Caco-2 (cell line): Measurements from ENCODE around the gene TTF1. TPM values are rescaled to one million over a fixed set of nuclear protein-coding genes. Genes with fewer than 3 reads are reported as not detected.

Experiments used
- BruUV-seq: library from RNA; stranded (reverse); fragments of 400-500 nt; replicated peaks from 2 replicates; lab custom pipeline; 2021; lab: Mats Ljungman, UMichigan
- CTCF ChIA-PET: fragments of 300-600 bp; sonication (Branson Sonifier 250); formaldehyde crosslinking; loops from one replicate; lab custom pipeline; 2022; ENCODE audit warnings: antibody characterized with exemption; lab: Charles Lee
- POLR2A ChIA-PET: fragments of 300-600 bp; sonication (Branson Sonifier 250); formaldehyde crosslinking; loops from one replicate; lab custom pipeline; 2022; ENCODE audit warnings: antibody characterized with exemption; lab: Charles Lee
- DNase-seq, 2 experiments: peaks; one replicate each; pipeline versions ENCODE4 v3.0.0 to v3.0.0-alpha.2; 2020 to 2022
- H3K27me3 ChIP-seq: replicated peaks from 2 replicates; pipeline ENCODE4 v1.6.0; 2011; ENCODE audit warnings: low read length; ENCODE audit not compliant: control insufficient read depth, insufficient read depth
- H3K36me3 ChIP-seq: 2 replicates; pipeline ENCODE4 v1.5.1; 2011; ENCODE audit warnings: low read length; ENCODE audit not compliant: control insufficient read depth, insufficient read depth
- H3K4me1 ChIP-seq: fragments of 250-450 bp; sonication (Bioruptor Pico); 2 replicates; pipeline ENCODE4 v1.5.1; 2020; ENCODE audit warnings: mild to moderate bottlenecking
- H3K4me3 ChIP-seq: 2 replicates; pipeline ENCODE4 v1.5.1; 2011; ENCODE audit warnings: low read depth, mild to moderate bottlenecking, control low read depth, low read length
- H3K9me3 ChIP-seq: fragments of 250-450 bp; sonication (Bioruptor Pico); 2 replicates; pipeline ENCODE4 v1.5.1; 2020; ENCODE audit warnings: mild to moderate bottlenecking, moderate library complexity
- H3K27ac Mint-ChIP-seq: one replicate; pipeline ENCODE4 v1.8.0; 2022; ENCODE audit warnings: mixed read lengths; ENCODE audit not compliant: unreplicated experiment
- H3K27me3 Mint-ChIP-seq: one replicate; pipeline ENCODE4 v1.8.0; 2022; ENCODE audit warnings: mixed read lengths; ENCODE audit not compliant: insufficient read depth, unreplicated experiment
- H3K36me3 Mint-ChIP-seq: one replicate; pipeline ENCODE4 v1.8.0; 2022; ENCODE audit warnings: mild to moderate bottlenecking, mixed read lengths; ENCODE audit not compliant: insufficient read depth, unreplicated experiment
- H3K4me1 Mint-ChIP-seq: one replicate; pipeline ENCODE4 v1.8.0; 2022; ENCODE audit warnings: low read depth, mixed read lengths; ENCODE audit not compliant: unreplicated experiment
- H3K4me3 Mint-ChIP-seq: one replicate; pipeline ENCODE4 v1.8.0; 2022; ENCODE audit warnings: mild to moderate bottlenecking, moderate library complexity, mixed read lengths; ENCODE audit not compliant: unreplicated experiment
- H3K9me3 Mint-ChIP-seq: one replicate; pipeline ENCODE4 v1.8.0; 2022; ENCODE audit warnings: mixed read lengths; ENCODE audit not compliant: unreplicated experiment
- intact Hi-C: fragments of 100-400 bp; cut with micrococcal nuclease; formaldehyde crosslinking; loops from one replicate; pipeline ENCODE4 v1.10.0; 2022; ENCODE audit not compliant: unreplicated experiment
- total RNA-seq: library from RNA; stranded (reverse); gene quantifications from 2 replicates; pipeline ENCODE4 v1.2.3, GENCODE V29; 2022
- TF ChIP-seq, protein P1 (sequence below), 2 experiments: fragments of 200-600 bp in 1 of 2; IDR thresholded peaks; 1 replicate in 1 of 2; 2 replicates in 1 of 2; pipeline versions ENCODE4 v1.5.1 to v1.8.0; 2011 to 2022; ENCODE audit warnings: antibody characterized with exemption in 1 of 2, control low read depth in 1 of 2, inconsistent platforms in 1 of 2, low read depth in 1 of 2, low read length in 1 of 2, mild to moderate bottlenecking in 1 of 2, moderate library complexity in 1 of 2; ENCODE audit not compliant: insufficient read depth in 1 of 2, severe bottlenecking in 1 of 2, unreplicated experiment in 1 of 2

The TTF1 gene
- total RNA-seq, 1 experiment from 2014 or later = 11.4 TPM

DNA sequence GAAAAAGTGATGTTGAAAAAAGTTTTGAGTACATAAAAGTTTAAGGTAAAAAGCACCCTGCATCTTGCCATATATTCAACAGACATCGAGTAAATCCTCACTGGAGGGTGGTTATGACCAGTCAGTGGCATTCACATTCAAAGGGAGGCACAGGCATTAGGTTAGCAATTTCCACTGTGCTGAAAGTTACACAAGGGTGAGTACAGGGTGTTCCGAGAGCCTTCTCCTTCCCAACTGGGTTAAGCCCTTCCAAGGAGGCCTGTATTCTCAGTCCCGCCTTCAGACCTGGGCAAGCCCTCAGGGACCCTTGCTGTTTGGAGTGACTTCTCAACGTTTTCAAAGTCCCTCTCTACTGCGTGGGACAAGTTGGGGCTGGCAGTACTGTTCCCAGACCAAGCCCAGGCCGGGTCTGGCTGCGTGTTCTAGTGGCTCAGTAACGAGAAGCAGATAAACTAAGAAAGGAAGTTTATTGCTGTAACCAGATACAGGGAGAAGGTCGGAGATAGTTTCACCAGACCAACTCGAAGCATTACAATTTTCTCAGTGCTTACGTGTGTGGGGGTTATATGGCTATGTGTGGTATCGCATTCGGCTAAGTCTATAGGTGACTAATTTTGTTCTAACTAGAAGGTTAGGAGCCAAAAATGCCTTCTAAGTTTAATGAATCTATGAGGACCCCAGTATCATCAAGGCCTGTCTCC, 38.9 kb downstream of the TTF1 start:
- no peak overlapping the region for H3K4me3 ChIP-seq

GRCh38 chr9:132366481-132366880, 40.2 kb downstream of the TTF1 start:
- no peak overlapping the region for H3K27ac Mint-ChIP-seq
- intact Hi-C loops = no loop called here
- BruUV-seq = no TSS peak
- TF ChIP-seq, protein P1, sequence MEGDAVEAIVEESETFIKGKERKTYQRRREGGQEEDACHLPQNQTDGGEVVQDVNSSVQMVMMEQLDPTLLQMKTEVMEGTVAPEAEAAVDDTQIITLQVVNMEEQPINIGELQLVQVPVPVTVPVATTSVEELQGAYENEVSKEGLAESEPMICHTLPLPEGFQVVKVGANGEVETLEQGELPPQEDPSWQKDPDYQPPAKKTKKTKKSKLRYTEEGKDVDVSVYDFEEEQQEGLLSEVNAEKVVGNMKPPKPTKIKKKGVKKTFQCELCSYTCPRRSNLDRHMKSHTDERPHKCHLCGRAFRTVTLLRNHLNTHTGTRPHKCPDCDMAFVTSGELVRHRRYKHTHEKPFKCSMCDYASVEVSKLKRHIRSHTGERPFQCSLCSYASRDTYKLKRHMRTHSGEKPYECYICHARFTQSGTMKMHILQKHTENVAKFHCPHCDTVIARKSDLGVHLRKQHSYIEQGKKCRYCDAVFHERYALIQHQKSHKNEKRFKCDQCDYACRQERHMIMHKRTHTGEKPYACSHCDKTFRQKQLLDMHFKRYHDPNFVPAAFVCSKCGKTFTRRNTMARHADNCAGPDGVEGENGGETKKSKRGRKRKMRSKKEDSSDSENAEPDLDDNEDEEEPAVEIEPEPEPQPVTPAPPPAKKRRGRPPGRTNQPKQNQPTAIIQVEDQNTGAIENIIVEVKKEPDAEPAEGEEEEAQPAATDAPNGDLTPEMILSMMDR (IDR thresholded peaks at IDR 0.05; ENCODE audit: insufficient read depth in 1 of 2, low read depth in 1 of 2, low read length in 1 of 2, severe bottlenecking in 1 of 2, unreplicated experiment in 1 of 2) = no peak
- H3K4me3 Mint-ChIP-seq = no peak overlapping the region
- no peaks in the 10 kb centered on the region for H3K4me1 Mint-ChIP-seq
- no peaks in the 10 kb centered on the region for H3K9me3 Mint-ChIP-seq
- H3K27me3 ChIP-seq = no peaks in the 10 kb centered on the region
- no peaks in the 10 kb centered on the region for H3K27me3 Mint-ChIP-seq
- no peaks in the 10 kb centered on the region for H3K36me3 Mint-ChIP-seq
- H3K4me3 ChIP-seq = no peak overlapping the region
- no peaks in the 10 kb centered on the region for H3K4me1 ChIP-seq
- H3K36me3 ChIP-seq = no peaks in the 10 kb centered on the region
- CTCF ChIA-PET = no interaction called here
- POLR2A ChIA-PET = no interaction called here
- no peaks in the 10 kb centered on the region for H3K9me3 ChIP-seq
- DNase-seq = no peak

More for the DNA sequence above, 38.9 kb downstream of the TTF1 start:
- Mint-ChIP-seq H3K4me3 (no peak overlapping the region), H3K27ac (no peak overlapping the region), H3K27me3 (no peaks in the 10 kb centered on the region), H3K4me1 (no peaks in the 10 kb centered on the region), H3K36me3 (no peaks in the 10 kb centered on the region), H3K9me3 (no peaks in the 10 kb centered on the region)
- TF ChIP-seq, protein P1 (IDR thresholded peaks at IDR 0.05; ENCODE audit: insufficient read depth in 1 of 2, low read depth in 1 of 2, low read length in 1 of 2, severe bottlenecking in 1 of 2, unreplicated experiment in 1 of 2) = no peak
- Histone ChIP-seq H3K4me1 (no peaks in the 10 kb centered on the region), H3K36me3 (no peaks in the 10 kb centered on the region), H3K27me3 (no peaks in the 10 kb centered on the region), H3K9me3 (no peaks in the 10 kb centered on the region)
- ChIA-PET POLR2A (no interaction called here), CTCF (no interaction called here)
- DNase-seq = no peak
- BruUV-seq = no TSS peak
- intact Hi-C loops = no loop called here

DNA sequence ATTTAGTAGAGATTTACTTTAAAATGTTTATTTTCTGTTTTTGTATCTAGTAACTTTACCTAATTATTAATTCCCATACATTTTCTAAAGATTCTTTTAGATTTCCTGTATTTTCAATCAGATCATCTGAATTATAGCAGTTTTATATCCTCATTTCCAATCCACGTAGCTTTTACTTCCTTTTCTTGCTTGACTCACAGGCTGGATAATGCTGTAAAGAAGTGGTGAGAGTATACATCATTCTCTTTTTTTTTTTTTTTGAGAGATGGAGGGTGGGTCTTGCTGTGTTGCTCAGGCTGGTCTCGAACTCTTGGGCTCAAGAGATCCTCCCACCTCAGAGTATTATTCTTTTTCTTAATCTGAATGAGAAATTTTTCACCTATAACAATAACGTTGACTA, 40.7 kb downstream of the TTF1 start:
- ChIA-PET CTCF (no interaction called here), POLR2A (no interaction called here)
- TF ChIP-seq, protein P1 (IDR thresholded peaks at IDR 0.05; ENCODE audit: insufficient read depth in 1 of 2, low read depth in 1 of 2, low read length in 1 of 2, severe bottlenecking in 1 of 2, unreplicated experiment in 1 of 2) = no peak
- Histone ChIP-seq H3K36me3 (no peaks in the 10 kb centered on the region), H3K4me3 (no peak overlapping the region), H3K9me3 (no peaks in the 10 kb centered on the region), H3K27me3 (no peaks in the 10 kb centered on the region), H3K4me1 (no peaks in the 10 kb centered on the region)
- Mint-ChIP-seq H3K4me3 (no peak overlapping the region), H3K36me3 (no peaks in the 10 kb centered on the region), H3K4me1 (no peaks in the 10 kb centered on the region), H3K27ac (no peak overlapping the region), H3K27me3 (no peaks in the 10 kb centered on the region), H3K9me3 (no peaks in the 10 kb centered on the region)
- no TSS peak for BruUV-seq
- intact Hi-C loops = no loop called here
- DNase-seq = no peak
